GM21825 (cell line): ENCODE results near the gene PSMB2.

Experiments used
- ATAC-seq: cut with Tn5 transposase; IDR thresholded peaks from one replicate; pipeline ENCODE4 v1.9.1; 2021; ENCODE audit warnings: mild to moderate bottlenecking, moderate library complexity; ENCODE audit not compliant: unreplicated experiment

Gene PSMB2

GRCh38 chr1:35574125-35574654 lies 67.1 kb downstream of the PSMB2 start:
- no peak for ATAC-seq

DNA sequence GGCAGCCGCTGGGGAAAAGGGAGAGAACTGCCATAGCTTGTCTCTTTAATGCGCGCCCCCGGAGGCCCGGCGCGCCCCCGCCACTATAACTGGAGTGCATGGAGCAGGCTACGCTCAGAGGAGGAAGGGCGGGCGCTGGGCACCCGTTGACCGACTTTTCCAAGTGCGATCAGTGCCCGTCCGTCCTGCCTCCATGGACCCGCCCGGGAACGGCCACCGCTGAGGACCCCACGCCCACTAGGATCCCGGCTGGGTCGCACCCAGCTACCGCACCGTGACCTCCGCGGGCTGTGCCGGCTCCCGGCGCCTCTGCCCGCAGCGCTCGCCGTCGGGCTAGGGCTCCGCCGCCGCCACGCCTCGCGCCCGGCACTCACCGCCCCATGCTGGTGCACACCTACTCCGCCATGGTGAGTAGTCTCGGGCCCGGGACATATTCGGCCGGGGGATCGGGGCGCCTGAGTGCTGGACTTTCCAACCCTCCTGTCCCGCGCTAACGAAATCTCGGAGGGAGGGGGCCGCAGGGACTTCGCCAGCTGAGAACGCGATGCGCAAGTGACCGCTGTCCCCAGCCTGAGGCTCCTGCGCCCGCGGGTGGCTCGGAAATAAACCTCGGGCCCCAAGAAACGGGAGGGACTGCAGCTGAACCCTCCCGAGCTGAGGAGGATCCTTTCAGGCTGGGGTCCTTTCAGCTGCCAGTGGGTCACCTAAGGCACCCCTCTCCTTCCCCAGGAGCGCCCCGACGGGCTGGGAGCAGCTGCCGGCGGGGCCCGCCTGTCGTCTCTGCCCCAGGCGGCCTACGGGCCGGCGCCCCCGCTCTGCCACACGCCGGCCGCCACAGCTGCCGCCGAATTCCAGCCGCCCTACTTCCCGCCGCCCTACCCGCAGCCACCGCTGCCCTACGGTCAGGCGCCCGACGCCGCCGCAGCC lies 67.9 kb downstream of the PSMB2 start, which contains the start of gene TFAP2E:
Gene TFAP2E (plus strand): TSS at position 117 of the 927 bp plus-strand sequence. CDS start 264 bp downstream, at position 381.
- ATAC-seq, result no peak

- ATAC-seq, result no peak
Observed at GRCh38 chr1:35572296-35572695, 69.0 kb downstream of the PSMB2 start.

DNA sequence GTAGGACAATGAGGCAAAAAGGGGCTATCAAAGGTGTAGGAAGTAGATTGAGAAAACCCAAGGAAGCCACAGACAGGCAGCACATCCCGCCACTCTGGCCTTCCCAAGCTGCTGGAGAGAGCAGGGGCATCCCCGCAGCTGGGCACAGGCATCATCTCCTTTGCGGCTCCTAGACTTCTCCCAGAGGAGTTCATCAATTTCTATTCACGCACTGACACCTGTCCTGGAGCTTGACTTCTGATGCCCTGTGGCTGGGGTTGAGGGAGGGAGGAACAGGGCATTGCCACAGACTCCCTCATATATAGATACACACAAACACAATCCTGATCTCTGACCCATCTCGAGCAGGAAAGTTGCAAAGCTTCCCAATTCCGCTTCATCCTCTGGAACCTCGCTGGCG lies 70.1 kb downstream of the PSMB2 start:
- no peak for ATAC-seq

- no peak for ATAC-seq
Observed at GRCh38 chr1:35570589-35571137, 70.7 kb downstream of the PSMB2 start.

- no peak for ATAC-seq
Observed at GRCh38 chr1:35569936-35570335, 71.4 kb downstream of the PSMB2 start.

- no peak for ATAC-seq
Observed at GRCh38 chr1:35568975-35569395, 72.3 kb downstream of the PSMB2 start.

- no peak for ATAC-seq
Observed at GRCh38 chr1:35567947-35568558, 73.3 kb downstream of the PSMB2 start.

- ATAC-seq, result no peak
Observed at GRCh38 chr1:35565742-35566133, 75.6 kb downstream of the PSMB2 start.

DNA sequence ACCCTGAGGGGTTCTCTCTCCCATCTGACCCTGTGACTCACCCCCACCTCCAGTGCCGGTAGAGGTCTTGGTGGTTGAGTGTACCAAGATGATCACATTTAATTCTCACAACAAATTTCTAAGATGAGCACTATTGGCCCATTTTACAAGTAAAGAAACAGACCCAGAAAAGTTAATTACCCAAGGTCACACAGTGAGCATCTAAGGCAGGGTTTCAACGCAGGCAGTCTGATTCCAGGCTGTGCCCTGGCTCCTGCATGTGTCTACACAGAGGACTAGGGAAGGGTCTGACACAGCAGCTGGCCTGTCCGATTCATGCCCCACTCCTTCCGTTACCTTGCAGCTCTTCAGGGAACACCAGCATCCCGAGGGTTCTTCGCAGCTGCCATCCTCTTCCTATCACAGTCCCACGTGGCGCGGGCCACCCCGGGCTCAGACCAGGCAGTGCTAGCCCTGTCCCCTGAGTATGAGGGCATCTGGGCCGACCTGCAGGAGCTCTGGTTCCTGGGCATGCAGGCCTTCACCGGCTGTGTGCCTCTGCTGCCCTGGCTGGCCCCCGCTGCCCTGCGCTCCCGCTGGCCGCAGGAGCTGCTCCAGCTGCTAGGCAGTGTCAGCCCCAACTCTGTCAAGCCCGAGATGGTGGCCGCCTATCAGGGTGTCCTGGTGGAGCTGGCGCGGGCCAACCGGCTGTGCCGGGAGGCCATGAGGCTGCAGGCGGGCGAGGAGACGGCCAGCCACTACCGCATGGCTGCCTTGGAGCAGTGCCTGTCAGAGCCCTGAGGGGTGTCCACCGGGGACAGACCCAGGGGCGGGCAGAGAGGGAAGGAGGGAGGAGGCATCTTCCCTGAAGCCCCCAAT lies 76.2 kb downstream of the PSMB2 start:
- no peak for ATAC-seq

DNA sequence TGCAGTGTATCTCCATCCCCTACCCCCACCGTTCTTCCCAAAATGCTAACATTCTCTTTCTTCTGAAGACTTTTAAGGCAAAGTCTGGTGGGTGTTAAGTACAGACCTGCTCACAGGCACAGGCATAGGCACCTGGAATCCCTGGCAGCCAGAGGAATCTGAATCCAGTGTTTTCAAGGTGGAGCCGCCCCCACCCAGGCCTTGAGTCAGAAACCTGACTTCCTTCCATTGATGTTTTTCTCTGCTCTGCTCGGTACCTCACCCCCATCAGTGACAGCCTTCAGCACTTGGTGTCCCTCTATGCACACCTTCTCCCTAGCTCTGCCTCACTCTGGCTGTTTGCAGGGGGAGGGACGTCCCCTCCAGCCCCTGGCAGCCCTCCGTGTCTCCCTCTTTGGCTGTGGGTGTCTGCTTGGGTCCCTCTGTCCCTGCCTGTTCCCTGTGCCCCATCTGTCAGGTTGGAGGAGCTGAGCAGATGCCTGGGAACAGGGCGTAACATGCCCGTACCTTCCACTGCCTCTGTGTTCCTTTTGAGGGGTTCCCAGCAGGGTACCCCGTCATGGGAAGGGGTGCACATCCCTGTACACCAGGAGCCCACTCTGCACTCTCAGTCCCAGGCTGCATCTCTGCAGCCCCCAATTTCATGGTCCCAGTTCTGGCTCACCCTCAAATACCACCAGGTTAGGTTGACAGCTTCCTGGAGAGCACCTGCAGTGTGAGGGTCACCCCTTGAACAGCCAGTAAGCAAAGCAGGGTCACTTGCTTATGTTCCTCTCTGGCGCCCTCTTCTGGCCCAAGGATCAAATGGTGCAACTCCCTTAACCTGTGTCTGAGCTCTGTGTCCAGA lies 77.1 kb downstream of the PSMB2 start:
- ATAC-seq, result no peak

DNA sequence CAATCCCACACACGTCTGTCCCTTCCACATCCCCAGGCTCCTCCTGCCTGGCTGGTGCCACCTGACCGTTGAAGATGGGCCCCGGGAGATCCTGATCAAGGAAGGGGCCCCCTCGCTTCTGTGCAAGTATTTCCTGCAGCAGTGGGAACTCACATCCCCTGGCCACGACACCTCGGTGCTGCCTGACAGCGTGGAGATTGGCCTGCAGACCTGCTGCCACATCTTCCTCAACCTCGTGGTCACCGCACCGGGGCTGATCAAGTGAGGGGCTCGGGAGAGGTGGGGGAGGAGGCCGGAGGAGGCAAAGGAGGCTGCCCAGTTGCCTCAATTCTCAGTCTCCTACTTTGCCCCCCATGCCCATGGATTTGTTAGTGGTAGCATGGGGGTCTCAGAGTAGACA lies 78.2 kb downstream of the PSMB2 start:
- ATAC-seq, result no peak

GRCh38 chr1:35561972-35562680 lies 79.2 kb downstream of the PSMB2 start:
- no peak for ATAC-seq

GRCh38 chr1:35561297-35561971 lies 79.9 kb downstream of the PSMB2 start:
- ATAC-seq, result no peak

DNA sequence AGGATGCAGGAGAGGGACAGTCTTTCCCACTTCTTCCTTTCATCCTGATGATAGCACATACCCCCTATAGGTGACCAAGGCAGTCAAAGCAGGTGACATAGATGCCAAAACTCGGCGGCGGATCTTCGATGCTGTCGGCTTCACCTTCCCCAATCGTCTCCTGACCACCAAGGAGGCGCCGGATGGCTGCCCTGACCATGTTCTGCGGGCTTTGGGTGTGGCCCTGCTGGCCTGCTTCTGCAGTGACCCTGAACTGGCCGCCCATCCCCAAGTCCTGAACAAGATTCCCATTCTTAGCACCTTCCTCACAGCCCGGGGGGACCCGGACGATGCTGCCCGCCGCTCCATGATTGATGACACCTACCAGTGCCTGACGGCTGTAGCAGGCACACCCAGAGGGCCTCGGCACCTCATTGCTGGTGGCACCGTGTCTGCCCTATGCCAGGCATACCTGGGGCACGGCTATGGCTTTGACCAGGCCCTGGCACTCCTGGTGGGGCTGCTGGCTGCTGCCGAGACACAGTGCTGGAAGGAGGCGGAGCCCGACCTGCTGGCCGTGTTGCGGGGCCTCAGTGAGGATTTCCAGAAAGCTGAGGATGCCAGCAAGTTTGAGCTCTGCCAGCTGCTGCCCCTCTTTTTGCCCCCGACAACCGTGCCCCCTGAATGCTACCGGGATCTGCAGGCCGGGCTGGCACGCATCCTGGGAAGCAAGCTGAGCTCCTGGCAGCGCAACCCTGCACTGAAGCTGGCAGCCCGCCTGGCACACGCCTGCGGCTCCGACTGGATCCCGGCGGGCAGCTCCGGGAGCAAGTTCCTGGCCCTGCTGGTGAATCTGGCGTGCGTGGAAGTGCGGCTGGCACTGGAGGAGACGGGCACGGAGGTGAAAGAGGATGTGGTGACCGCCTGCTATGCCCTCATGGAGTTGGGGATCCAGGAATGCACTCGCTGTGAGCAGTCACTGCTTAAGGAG lies 80.8 kb downstream of the PSMB2 start:
- ATAC-seq, result no peak

DNA sequence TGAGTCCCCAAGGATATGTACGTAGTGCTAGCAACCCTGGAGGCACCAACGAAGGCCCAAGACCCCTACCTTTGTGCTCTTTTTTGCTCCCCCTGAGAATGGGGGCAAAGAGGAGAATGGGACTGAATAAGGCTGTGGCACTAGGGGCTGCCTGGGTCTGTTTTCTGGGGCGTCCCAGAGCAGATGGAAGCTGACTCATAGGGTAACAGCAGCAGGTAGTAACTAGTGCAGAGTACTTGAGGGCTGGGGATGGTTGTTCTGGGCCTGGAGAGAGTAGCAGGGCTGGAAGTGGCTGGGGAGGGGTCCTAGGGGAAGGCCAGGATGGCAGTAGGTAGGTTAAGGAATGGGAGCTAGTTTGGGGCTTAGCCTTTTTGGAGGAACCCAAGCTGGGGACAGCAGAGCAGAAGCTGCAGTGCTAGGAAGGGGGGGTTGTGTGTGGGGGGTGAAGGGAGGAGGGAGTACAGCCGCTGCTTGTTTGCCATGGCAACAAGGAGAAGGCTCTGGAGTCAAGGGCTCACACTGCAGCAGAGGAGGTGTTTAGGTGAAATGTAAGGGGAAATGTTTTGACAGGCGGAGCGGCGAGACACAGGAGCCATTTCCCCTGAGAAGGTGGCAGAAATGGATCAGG lies 81.9 kb downstream of the PSMB2 start:
- ATAC-seq, result no peak
